Measurements from ENCODE around the gene SUN2. TPM values are rescaled to one million over a fixed set of nuclear protein-coding genes. Genes with fewer than 3 reads are reported as not detected.

SUN2 gene
- total and polyA plus RNA-seq, 2 of the 4 experiments (the other 2 are of a cell fraction): 27.8 to 50.0 TPM

- H3K27ac ChIP-seq (ENCODE audit: insufficient read depth, low read length): no peak overlapping the region
- TF ChIP-seq, protein P1, sequence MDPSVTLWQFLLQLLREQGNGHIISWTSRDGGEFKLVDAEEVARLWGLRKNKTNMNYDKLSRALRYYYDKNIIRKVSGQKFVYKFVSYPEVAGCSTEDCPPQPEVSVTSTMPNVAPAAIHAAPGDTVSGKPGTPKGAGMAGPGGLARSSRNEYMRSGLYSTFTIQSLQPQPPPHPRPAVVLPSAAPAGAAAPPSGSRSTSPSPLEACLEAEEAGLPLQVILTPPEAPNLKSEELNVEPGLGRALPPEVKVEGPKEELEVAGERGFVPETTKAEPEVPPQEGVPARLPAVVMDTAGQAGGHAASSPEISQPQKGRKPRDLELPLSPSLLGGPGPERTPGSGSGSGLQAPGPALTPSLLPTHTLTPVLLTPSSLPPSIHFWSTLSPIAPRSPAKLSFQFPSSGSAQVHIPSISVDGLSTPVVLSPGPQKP (IDR thresholded peaks at IDR 0.05; ENCODE audit: borderline replicate concordance, low read depth, low read length): no peak
- TF ChIP-seq FOS (IDR thresholded peaks at IDR 0.05; ENCODE audit: low read depth, low read length) (no peak), RAD21 (IDR thresholded peaks at IDR 0.05; ENCODE audit: low read length) (no peak), SMC3 (IDR thresholded peaks at IDR 0.05; ENCODE audit: low read depth, low read length) (no peak), RCOR1 (IDR thresholded peaks at IDR 0.05; ENCODE audit: insufficient replicate concordance, low read length) (no peak), POLR2A (IDR thresholded peaks at IDR 0.05; ENCODE audit: low read depth, low read length) (no peak), CEBPB (IDR thresholded peaks at IDR 0.05; ENCODE audit: low read depth, low read length) (no peak), NFE2L2 (IDR thresholded peaks at IDR 0.05; ENCODE audit: low read depth, low read length) (no peak), CTCF (conservative IDR thresholded peaks at IDR 0.05; ENCODE audit: low read depth, low read length) (no peak), MAFK (IDR thresholded peaks at IDR 0.05; ENCODE audit: low read depth, low read length) (no peak), MXI1 (IDR thresholded peaks at IDR 0.05; ENCODE audit: borderline replicate concordance, low read depth, low read length) (no peak), CHD1 (IDR thresholded peaks at IDR 0.05; ENCODE audit: low read depth, low read length) (no peak), BHLHE40 (IDR thresholded peaks at IDR 0.05; ENCODE audit: low read depth, low read length) (no peak), MAZ (IDR thresholded peaks at IDR 0.05; ENCODE audit: borderline replicate concordance, low read depth, low read length) (no peak)
- TF ChIP-seq, protein P2, sequence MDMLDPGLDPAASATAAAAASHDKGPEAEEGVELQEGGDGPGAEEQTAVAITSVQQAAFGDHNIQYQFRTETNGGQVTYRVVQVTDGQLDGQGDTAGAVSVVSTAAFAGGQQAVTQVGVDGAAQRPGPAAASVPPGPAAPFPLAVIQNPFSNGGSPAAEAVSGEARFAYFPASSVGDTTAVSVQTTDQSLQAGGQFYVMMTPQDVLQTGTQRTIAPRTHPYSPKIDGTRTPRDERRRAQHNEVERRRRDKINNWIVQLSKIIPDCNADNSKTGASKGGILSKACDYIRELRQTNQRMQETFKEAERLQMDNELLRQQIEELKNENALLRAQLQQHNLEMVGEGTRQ (IDR thresholded peaks at IDR 0.05; ENCODE audit: low read depth, low read length): no peak
- no peak overlapping the region for H2BK15ac ChIP-seq (ENCODE audit: low read depth, low read length)
- POLR2A ChIA-PET (ENCODE audit: unreplicated experiment): no interaction called here
- H3K27me3 ChIP-seq (ENCODE audit: control insufficient read depth, insufficient read depth, low read length): no peaks in the 10 kb centered on the region
- no peak overlapping the region for H3K14ac ChIP-seq (replicated peaks; ENCODE audit: low read depth, low read length)
- CTCF ChIA-PET: no interaction called here
- no peak overlapping the region for H3K9ac ChIP-seq (ENCODE audit: low read depth, low read length)
- H3K9me3 ChIP-seq (ENCODE audit: control insufficient read depth, insufficient read depth, low read length): no peaks in the 10 kb centered on the region
- no peak overlapping the region for H2BK20ac ChIP-seq (ENCODE audit: low read depth, low read length)
- H3K36me3 ChIP-seq (ENCODE audit: control insufficient read depth, insufficient read depth, low read length): peaks cover 17% of the 10 kb centered on the region
- no TSS peak for BruUV-seq (replicated peaks)
- no peak overlapping the region for H3K4me2 ChIP-seq (ENCODE audit: low read depth, low read length)
- peaks cover 21% of the 10 kb centered on the region for H4K20me1 ChIP-seq (ENCODE audit: insufficient read depth, low read length)
- H3K56ac ChIP-seq (ENCODE audit: extremely low read depth, insufficient read depth, low read length): no peak overlapping the region
- no peak overlapping the region for H2AK5ac ChIP-seq (ENCODE audit: low read depth, low read length)
- H4K5ac ChIP-seq (ENCODE audit: low read depth, low read length): no peak overlapping the region
- no peak overlapping the region for H4K91ac ChIP-seq (ENCODE audit: insufficient read depth, low read depth, low read length)
- WGBS, 2 experiments (ENCODE audit: extremely low coverage in 2 of 2, insufficient read length in 1 of 2): no CpG with 5 or more reads among the region's 3 CpGs
- DNase-seq: no peak
- no peak overlapping the region for H2AK9ac ChIP-seq (replicated peaks; ENCODE audit: low read depth, low read length, poor library complexity)
- peaks cover 8% of the 10 kb centered on the region for H3K4me1 ChIP-seq (ENCODE audit: control insufficient read depth, insufficient read depth, low read length)
- ATAC-seq (ENCODE audit: low read depth): no peak
- no peak overlapping the region for H3K4me3 ChIP-seq (ENCODE audit: insufficient read depth, low read depth, low read length)
- H2AFZ ChIP-seq (replicated peaks; ENCODE audit: low read length, poor library complexity): no peak overlapping the region
- intact Hi-C loops (cut with micrococcal nuclease) (no loop called here), dilution Hi-C loops (cut with HindIII; ENCODE audit: low sequenced_read_pairs, unreplicated experiment) (no loop called here), in situ Hi-C loops (cut with MboI; ENCODE audit: low sequenced_read_pairs) (no loop called here)
- peaks cover 15% of the 10 kb centered on the region for H3K9me1 ChIP-seq (ENCODE audit: insufficient read depth, low read length)
- no peak overlapping the region for H3K18ac ChIP-seq (ENCODE audit: low read depth, low read length)
- H4K8ac ChIP-seq (ENCODE audit: low read depth in 2 of 2, low read length in 2 of 2): no peak overlapping the region
- no peak overlapping the region for H3K4ac ChIP-seq (ENCODE audit: low read depth, low read length)
- H3K23ac ChIP-seq (ENCODE audit: low read depth, low read length): no peak overlapping the region
- H2BK5ac ChIP-seq (ENCODE audit: low read depth, low read length, poor library complexity, severe bottlenecking): no peak overlapping the region
- H2BK120ac ChIP-seq (ENCODE audit: low read depth, low read length): no peak overlapping the region
- peaks cover 32 to 80% of the 10 kb centered on the region in 2 experiments for H3K79me1 ChIP-seq (ENCODE audit: low read depth in 1 of 2, low read length in 2 of 2)
These were observed 60.9 kb downstream of the SUN2 start for GRCh38 chr22:38694940-38695339.
